Measurements from ENCODE around the gene HLX.

HLX gene

DNA sequence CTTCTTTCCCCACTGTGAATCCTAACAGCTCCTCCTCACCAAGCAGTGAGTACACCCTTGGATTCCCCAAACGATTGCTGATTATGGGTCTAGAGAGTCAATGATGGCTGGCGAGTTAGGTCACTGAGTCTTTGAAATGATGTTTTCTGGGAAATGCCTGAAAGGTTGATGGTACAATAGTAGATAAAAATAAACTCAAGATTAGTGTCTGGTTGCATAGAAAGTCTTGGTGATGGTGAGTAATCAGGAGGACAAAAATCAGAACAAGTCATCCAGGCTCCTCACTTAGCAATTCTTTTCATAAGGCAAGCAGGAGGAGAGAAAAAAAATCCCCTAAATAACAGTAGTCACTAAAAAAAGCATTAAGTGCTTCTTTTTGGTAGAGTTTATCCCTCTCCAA, 22.6 kb downstream of the HLX start:
- FAIRE-seq, result no peak

DNA sequence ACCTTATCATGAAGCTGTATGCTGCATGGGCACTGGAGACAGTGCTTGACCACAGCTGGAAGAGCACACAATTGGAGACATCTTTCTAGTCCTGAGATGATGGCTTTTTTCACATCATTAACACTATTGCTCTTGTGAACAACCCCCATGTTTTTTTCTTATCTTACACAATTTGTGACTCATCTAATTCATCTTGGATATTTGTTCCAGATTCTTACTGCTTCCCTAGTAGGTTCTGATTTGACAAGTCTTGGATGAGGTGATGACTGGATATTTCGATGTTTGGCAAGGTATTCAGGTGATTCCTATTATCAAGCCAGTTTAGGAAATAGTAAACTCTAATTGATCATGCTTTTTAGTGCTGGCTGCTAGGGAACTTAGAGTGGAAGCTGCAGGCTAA, 23.7 kb downstream of the HLX start:
- FAIRE-seq, result no peak

DNA sequence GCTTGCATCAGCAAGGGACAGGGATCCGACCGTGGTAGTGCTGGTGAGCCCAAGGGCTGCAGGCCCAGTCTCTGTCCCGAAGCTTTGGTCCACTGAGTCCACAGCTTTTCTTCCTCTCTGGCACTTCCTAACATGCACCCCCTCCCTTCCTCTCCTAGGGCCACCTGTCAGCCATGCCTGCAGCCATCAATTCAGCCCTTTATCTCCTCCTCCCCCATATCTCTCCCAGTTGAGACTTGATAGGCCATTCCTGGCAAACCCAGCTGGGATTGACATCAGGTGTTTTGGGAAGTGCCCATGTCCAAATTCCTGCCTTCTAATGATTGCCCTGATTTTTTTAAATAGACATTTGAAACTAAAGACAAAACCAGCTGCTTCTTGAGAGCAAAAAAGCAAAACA, 25.6 kb downstream of the HLX start:
- FAIRE-seq, result no peak

DNA sequence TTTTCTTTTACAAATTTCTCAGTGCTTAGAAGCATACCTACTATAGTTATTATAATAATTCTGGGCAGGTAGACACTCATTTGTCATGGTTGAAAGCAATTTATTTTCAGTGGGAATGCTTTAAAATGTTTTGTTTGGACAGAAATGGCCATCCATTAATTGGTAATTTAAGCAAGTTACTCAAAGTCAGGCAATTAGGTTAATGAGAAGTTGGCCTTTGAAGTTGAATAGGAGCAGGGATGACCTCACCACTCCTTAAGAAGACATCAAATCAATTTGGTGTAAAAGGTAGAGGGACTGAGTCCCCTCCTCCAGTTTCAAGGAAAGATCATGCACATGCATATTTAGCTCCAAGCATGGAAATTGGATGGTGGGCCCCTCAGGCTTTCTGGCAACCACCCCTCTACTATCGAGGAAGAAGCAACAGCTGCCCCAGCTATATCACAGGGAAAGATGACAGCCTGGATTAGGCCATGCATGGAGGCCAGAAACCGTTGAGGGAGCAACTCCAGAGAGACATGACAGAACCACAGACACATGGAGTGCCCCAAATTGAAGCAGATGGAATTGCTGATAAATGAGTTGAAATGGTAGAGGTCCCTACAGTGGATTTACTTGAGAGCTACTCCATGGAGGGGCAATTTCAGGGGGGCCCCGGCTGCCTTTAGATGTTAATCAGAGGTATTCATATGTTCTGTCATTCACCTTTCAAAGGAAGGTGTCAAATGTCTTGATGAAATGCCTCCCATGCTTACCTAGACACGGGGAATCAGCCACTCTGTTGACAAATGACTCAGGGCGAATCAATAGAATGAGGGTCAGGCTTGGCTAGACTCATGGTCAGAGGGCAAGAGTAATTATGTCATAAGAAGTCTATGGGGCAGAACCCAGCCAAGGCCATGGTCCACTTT, 26.7 kb downstream of the HLX start:
- no peak for FAIRE-seq

DNA sequence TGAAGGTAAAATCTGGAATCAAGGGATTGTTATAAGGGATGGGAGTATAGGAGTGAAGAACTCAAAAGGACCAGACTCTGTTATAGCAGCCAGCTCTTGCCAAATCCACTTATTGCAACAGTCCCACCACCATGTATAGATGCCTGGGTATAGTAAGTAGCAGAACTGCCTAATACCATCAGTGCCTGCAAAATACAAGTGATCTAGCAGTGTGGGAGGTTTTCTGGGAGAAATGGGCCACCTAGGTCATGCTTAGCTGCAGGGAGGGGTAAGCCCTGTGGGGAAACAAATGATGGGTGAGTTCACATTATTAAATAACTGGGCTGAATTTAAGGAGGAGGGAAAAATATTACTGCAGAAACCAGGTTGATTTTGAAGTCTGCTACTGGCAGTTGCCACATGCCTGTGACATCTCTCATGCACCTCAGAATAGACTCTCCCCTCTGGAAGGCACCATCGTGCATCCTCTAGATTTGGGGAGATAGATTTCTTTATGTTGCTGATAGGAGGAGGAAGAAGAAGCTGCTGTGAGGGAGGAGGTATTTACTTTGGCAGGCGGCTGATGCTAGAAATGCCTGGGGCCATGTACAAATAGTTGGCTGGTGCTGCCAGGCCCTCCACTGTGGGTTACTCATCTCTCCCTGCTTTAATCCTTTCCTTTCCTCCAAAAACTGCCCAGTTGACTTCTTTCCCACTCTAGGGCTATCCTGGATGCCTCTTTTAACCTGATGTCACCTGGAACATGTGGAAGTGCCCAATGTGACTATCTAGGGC, 27.5 kb downstream of the HLX start:
- no peak for FAIRE-seq

DNA sequence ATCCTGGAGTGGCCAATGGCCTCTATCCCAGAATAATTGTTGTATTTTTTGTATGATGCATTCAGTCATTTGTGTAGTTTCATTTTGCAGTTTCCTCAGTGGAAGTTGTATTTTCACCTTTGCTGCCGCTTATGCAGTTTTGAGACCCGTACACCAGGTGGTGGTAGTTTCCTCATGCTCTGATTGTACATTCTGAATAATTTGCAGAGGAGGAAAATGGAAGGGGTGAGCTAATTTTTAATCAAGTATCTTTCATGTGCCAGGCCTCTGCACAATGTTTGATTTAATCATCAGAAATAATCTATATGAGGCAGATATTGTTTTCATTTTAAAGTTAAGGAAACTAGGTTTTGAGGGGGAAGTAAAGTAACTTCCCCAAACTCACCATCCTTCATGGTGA, 29.5 kb downstream of the HLX start:
- FAIRE-seq, result no peak

DNA sequence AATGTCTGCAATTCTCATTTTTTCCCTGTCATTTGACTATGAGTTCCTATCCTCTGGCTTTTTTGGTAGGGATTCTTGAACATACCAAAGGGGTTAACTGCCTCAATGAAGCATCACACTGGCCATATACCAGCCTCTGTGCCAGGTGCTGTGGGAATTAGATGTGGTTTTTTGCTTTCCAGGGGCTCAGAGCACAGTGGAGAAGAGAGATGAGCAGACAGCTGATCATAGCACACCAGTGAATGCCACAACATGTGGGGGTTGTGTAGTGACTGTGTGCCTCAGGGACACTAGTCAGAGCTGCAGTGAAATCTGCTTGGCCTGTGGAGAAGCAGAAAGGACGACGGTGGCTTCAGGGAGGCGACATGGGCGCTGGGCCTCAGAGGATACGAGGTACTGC, 30.8 kb downstream of the HLX start:
- FAIRE-seq, result no peak

DNA sequence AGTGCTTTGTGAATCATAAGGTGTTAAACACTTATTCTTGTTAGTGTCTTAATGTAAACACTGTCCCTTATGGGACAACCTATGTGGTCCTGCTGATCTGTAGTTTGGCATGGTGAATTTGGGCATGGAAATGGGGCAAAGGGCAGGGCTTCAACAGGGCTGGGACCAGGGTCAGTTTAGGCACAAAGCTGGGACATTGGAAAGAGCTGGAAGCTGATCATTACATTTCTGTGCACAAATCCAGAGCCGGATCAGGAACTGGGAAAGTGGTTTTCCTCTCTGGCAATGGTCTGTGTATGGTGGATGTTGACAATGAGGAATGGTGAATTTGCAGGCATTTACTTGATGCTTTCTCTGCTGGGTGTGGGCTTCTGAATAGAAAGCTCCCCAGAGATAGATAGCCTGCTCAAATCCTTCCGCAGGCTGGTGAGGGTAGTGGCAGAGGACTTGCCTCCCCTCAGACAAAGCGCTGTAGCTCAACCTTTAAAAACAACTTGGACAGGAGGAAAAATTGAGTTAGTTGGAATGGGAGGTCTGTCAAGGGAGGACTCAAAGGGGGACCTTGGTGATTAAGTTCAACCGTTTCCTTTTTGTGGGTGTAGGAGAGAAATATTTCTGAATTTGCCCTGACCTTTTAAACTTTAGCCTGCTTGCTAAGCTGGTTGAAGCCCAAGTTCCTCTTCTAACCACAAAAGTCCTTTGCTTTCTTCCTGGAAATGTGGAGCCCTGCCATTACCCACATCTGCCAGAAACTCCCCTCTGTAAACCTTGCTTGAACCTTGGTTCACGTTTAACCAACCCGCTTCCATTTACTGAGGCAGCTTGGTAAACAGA, 35.3 kb downstream of the HLX start:
- no peak for FAIRE-seq

DNA sequence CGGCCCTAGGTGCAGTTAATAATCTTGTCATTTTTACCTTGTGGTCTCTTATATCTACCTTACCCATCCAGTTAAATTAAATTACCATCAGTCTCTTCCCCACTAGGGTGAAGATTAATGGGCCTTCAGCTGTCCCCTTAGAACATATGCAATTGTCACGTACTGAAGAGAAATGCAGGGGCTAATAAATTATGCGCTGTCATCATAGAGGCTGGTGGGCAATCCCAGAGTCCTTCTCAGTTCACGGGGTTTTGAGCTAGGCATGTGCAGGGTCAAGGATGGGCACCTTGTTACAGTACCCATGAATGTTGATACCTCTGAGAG, 35.8 kb downstream of the HLX start:
- no peak for FAIRE-seq

DNA sequence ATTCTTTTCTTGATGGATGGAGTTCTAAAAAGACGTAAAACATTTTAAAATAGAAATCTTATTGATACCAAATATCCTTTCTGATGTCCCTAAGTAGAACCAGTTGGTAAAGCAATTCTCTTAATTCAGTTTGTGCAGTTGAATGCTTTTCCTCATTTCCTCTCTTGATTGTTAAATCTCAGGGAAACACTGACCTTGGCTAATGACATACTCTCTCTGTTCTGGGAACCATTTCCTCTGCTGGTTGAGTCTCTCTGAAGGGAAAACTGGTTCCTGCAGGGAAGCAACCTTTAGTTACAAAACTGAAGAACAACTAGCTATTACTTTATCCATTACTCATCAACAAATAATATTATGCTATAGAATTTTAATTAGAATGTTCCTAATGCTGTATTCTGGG, 36.7 kb downstream of the HLX start:
- no peak for FAIRE-seq

DNA sequence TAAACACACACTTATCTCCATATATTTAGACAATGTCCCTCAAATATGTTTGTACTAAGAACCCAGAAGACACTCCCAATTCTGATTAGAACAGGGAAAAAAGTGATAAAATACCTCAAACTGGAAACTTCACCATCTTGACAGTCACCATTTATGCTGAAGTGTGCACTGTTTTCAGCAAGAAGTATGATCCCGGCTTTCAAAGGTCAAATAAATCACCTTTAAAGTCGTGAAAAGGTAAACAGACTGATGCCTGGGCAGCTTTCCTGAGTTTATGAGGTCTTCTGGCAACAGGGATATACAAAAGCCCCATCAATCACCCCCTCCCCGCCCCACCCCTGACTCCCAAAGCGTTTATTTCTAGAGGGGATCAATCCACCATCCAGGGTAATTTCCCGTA, 37.9 kb downstream of the HLX start:
- FAIRE-seq, result no peak

DNA sequence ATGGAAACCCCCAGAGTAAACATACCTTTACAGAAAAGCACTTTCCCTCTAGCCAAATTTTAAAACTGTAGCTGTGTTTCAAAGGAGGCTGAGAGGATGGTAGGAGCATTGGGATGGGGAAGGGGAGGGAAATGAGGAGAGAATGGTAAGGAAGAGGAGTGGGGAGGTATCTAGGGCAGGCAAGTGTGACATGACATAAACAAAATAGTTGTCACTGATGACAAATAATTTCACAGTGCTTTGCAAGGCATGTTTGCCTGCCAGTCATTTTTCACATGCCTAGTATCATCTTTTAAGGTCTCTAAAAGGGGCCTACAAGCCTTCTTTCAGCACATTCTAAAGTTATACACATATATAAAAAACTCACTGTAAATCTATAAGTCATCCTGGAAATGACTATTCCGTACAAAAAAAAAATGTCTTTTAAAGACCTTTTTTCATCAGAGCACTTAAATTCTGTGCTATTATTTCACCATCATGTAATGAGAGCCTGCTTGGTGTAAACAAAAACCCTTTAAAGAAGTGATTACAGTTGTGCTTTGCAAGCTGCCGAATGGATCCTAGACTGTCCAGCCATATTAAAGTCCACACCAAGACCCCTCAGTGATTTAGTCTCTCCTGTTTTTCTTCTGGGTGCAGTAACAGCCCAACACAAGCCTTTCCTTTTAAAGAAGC, 38.4 kb downstream of the HLX start:
- FAIRE-seq, result no peak

DNA sequence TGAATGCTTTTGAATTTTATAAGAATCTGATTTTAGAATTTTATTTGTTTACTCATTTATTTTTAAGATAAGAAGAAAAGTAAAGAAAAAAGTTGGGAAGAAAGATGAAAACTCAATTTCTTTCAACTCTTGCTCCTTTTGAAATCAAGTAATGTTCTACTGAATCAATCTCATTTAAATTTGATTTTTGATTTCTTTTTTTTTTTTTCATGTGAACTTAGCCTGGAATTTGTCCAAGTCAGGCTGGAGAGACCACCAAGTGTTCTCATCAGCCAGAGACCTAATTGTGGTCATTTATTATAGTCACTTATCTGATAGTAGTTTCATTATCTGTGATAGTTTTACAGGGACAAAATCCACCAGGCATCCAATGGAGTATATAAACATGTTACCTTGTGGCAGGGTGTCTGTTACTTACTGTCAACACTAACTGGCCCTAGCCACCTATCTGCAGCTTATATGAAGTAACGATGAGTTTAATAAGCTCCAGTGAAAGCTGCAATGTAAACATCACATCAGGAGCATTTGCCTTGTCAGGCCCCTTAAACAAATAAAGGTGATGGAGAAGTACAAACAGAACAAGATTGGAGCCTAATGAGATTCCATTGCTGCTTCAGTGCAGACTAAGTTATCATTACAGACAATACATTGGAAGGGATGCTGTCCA, 39.2 kb downstream of the HLX start:
- FAIRE-seq, result no peak

DNA sequence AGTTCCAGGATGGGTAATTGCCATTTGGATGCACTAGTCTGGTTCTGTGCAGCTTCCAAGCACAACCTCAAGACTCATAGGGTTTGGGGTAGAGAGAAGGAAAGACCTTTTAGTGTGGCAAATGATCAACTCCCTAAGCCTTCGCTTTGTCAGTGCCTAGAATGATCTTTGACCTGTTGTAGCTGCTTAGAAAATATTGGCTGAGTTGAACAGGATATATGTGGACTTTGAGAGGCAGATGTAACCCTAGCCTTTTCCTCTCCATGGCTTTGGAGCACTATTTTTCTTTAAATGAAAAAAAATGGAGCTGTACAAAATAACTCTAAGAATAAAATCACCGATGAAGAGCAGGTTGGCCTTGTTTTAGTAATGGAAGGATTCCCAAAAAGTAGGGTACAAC, 41.7 kb downstream of the HLX start:
- FAIRE-seq, result no peak

DNA sequence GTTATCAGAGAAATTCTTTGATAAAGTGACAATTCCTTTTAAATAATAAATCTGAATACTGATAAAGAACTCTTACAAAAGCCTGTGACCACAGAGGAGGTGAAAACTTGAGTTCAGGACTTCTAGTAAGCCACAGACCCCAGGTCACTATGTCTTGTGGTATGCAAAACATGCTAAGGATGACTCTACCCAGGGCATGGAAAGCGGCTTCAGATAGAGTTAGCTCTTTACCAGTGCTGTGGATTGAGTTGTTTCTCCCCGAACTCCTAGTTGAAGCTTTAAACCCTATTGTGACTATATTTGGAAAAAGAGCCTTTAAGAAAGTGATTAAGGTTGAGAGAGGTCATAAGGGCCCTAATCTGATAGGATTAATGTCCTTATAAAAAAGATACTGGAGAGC, 42.3 kb downstream of the HLX start:
- FAIRE-seq, result no peak

DNA sequence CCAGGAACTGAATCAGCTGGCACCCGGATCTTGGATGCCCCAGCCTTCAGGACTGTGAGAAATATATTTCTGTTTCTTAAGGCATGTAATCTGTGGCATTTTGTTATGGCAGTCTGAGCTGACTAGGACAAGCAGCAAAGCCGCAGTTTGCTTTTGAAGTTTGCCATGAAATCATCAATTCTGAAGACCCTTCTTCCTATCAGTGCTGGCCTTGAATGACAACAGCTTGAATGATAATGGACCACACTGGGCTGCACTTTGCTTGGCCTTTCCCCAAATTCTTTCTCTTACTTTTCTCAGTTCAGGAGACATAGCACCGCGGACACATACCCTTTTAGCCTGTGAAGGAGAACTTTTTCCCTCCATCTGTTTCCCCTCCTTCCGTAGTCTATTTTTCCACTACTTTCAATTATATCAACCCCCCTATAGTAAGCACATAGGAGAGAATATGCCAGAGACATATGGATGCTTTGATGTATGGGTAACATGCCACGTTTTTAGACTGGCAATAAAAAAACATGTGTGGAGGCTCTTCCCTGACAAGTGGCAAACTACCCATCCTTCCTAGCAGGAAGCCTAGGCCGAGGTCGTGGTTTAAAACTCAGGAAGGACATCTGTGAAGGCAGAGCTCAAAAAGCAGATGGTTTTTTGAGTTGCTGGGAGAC, 42.9 kb downstream of the HLX start:
- FAIRE-seq, result no peak

DNA sequence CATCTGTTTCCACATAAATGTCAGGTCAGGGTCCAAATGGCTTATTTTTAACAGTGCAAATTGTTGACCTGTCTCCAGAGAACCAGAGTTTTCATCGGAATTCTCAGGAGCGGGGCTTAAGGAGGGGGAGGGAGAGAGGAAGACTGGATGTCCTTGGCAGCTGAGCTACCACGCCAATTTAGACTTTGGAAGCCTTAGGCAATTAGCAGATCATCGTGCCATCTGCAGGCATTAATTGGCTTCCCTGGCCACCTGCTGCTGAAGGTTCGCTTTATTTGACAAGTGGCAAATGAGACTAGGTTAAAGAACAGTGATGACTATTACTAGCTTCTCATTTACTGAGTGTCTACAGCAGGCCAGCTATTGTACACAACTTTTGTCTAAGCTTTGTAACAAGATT, 43.7 kb downstream of the HLX start:
- no peak for FAIRE-seq

DNA sequence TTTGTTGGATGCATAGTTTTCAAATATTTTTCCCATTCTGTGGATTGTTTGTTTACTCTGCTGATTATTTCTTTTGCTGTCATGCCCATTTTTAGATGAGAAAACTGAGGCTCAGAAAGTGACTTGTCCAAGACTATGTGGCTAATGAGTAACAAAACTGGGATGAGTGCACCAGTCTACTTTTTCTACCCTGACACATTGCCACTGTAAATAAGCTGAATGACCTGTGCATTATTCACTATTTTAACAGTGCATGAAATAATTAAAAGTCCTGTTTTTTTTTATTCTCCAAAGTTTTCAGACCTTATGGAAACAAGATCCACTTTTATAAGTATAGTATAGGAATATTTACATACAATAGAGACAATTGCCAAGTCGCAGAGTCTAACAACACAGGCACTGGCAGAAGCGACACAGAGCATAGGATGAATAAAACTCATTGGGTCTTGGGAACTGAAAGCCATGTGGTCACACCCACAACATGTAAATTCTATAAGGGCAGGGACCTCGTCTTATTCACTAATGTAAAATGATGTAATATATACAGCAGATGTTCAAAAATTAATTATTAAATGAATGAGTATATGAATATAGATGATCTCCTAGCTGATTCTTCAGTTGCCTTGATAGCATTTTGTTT, 45.2 kb downstream of the HLX start:
- FAIRE-seq, result no peak

DNA sequence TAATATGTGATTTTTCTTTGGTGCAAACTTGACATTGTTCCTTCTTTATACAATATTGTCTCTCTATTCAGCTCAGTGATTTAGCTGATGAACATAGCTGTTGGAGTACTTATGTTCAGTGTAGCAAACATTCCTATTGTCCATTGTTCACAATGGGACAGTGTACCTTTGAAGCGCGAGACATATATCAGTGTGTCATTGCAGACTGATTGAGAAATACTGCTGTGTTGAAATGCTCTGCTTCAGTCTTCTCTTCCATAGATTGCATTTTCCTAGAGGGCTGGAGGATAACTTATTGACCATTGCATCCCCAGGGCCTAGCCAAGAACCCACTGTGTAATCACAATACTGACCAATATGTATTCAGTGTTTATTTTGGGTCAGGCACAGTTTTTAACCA, 46.5 kb downstream of the HLX start:
- FAIRE-seq, result no peak

DNA sequence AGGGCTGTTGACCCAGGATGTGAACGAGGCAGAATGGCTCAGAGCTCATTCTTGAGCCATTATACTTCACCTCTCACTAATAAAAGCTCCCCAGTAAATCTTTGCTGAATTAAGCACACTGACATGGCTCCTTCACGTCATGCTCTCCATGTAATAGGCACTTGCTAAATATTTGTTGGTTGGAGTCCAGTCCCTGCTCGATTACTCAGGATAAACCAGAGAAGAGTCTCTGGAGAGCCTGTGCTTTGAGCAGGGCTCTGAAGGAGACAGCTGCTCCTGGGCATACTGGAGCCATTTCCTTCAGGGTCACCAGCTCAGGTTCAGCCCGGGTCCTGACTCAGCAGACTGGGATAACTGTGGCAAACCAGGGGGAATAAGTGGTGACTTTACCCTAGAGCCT, 46.9 kb downstream of the HLX start:
- FAIRE-seq, result no peak

DNA sequence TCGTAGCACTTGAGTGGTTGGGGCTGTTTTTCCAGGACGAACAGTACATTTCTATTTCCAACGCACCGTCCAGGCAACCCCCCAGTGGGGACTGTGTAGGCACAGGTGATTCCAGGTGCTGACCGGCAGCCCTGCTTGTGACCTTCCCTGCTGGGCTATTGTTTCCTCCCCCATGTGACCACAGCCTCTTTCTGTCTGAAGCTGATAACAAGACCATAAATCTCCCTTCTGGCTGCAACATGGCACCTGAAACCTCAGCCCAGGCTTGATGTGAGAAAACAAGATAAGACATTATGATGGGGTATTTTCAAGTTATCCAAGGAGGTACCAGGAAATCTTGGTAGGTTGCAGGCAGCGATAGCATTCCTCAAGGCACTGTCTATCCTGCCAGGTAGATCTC, 48.2 kb downstream of the HLX start:
- no peak for FAIRE-seq

Data from G401.6 (cell line).